Kidney capillary endothelial cell (primary cell): ENCODE measurements around the gene ANAPC4.

Experiments used
- DNase-seq: peaks from one replicate; pipeline ENCODE4 v3.0.0-alpha.2; 2018; ENCODE audit warnings: low spot score

ANAPC4 gene

DNA sequence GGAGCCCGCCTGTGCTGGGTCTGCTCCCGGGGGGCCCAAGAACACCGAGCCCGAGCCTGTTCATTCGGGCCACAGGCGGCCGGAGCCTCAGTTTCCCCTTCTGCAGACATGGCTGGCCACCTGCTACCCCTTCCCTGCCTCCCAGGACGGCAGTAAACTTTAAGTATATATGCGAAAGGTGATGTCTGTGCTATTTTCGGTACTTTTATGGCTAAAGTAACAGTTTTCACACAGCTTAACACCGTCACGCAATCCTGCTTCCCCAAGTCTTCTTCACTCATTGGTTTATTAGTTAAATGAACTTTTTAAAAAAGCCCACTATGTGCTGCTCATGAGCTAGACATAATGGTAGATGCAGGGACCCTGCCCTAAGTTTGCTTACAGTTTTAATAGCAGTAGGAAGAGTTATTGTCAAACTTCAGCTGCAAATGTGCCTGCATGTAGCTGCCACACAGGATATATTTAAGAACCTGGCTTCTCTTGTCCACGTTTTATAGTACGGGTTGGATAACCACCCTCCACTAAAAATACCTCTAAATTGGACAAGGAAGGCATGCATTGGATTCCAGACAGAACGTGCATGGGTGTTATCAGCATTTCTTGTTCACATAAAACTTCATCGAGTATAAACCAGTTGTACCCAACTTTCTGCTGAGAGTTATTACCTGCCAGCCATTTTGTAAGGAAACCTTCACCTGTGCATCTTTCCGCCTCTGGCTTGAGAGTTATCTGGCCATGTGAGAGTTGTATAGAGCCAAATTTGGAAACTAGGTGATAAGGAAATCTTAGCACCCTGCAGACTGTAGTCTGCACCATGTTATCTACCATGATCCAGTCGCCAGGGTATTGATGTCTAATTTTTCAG, 741 bp downstream of the ANAPC4 start:
- DNase-seq, result peak; percentile 7

GRCh38 chr4:25378437-25378743, 1.3 kb downstream of the ANAPC4 start:
- DNase-seq, result no peak

GRCh38 chr4:25379591-25379990, 2.5 kb downstream of the ANAPC4 start:
- DNase-seq, result no peak

DNA sequence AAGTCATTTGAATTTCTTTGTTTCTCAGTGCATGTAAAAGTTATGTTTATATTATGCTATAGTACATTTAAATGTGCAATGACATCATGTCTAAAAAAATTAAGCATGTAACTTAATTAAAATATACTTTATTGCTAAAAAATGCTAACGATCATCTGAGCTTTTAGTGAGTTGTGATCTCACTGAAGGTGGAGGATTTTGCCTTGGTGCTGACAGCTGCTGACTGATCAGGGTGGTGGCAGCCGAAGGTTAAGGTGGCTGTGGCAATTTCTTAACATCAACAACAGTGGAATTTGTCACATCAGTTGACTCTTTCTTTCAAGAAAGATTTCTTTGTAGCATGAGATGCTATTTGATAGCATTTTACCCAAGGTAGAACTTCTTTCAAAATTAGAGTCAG, 6.6 kb downstream of the ANAPC4 start:
- DNase-seq, result no peak

DNA sequence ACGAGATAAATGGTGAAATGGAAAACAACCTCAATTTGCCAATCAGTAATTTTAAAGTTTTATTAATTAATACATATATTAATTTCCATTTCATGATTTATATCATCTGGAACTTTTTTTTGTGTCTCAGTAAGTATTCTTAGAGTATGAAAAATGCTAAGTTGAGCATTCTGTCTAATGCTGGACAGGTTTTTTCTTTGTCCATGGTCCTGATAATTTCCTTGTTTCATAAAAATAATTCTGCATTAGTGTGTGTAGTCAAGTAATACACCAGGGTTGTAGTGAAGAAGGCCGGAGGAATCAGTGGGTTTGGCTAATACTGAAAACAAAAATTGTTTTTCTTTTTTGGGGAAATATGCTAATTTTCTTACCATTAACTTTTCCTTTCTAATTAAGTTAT, 9.9 kb downstream of the ANAPC4 start:
- no peak for DNase-seq

DNA sequence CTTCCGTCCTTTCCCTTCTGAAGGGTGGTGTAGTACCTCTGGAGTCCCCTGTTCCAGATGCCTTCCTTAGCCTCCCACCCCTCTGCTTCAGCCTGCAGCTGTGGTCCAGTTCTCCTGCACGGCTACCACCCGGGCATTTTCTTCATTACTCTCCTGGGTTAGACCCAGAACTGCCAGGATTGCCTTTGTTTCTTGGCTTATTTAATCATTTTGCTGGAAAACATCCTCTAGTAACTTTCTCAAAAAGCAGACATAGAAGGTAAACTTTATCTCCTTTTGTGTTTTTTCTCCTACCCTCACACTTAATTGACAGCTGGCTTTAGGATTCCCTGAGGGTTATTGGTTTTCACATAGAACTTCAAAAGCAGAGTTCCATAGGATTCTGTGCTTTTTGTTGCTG, 20.2 kb downstream of the ANAPC4 start:
- DNase-seq, result no peak

GRCh38 chr4:25399510-25399909, 22.4 kb downstream of the ANAPC4 start:
- no peak for DNase-seq

- no peak for DNase-seq
Observed at GRCh38 chr4:25401066-25401465, 24.0 kb downstream of the ANAPC4 start.

DNA sequence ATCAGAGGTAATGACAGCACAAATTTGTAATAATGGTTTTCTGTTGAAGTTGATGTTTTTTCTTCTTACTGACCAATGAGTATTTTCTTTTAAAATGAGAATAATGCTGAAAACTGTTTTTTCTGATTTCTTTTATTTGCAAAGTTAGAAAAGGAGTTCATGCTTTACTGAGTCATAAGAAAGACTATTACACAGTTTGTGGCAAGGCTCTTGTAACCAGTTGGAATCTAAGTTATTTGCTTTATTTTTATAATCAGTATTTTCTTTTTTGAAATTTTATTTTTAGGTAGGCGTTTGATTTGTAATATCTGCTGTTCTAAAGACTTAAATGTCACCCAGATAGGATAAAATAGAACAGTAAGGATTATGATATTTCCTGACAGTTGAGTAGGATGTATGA, 25.5 kb downstream of the ANAPC4 start:
- DNase-seq, result no peak

DNA sequence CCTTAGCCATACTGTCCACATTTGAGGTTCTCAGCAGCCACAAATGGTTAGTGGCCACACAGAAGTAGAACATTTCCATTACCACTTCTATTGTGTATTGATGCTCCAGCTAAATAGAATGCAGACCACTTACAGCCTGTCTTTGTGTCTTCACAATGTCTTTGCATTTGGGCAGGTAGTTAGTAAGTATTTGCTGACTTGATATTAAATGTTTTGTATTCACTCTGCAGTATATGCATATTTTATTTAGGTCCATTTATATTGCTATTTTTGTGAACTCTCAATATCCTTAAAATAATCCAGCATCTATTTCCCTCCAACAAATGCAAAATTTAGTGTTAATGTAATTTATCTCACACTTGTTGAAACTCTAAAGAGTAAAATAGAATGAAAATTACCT, 26.6 kb downstream of the ANAPC4 start:
- DNase-seq, result no peak

GRCh38 chr4:25405453-25405852, 28.4 kb downstream of the ANAPC4 start:
- DNase-seq, result no peak

GRCh38 chr4:25406081-25406692, 29.1 kb downstream of the ANAPC4 start:
- DNase-seq, result no peak

GRCh38 chr4:25410820-25411529, 33.9 kb downstream of the ANAPC4 start:
- DNase-seq, result no peak

GRCh38 chr4:25413261-25413660, 36.2 kb downstream of the ANAPC4 start:
- DNase-seq, result no peak

GRCh38 chr4:25417014-25417413, 40.0 kb downstream of the ANAPC4 start:
- DNase-seq, result no peak

DNA sequence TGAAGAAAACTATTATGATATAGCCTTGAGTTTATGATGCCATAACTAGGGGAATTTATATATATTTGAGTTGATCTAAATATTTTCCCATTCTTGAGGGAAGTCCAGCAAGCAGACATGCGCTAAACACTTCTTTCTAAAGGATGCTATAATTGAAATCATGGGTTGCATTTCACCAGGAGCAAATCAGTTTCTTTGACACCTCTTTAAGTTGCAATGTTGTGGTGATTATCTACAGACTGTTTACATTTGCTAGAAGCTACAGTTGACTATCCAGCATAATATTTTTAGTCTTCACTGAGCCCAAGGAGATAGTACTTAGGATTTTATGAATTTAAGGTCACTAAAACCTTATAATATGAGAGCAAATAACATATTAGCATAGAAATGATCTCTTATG, 43.9 kb downstream of the ANAPC4 start:
- DNase-seq, result no peak

DNA sequence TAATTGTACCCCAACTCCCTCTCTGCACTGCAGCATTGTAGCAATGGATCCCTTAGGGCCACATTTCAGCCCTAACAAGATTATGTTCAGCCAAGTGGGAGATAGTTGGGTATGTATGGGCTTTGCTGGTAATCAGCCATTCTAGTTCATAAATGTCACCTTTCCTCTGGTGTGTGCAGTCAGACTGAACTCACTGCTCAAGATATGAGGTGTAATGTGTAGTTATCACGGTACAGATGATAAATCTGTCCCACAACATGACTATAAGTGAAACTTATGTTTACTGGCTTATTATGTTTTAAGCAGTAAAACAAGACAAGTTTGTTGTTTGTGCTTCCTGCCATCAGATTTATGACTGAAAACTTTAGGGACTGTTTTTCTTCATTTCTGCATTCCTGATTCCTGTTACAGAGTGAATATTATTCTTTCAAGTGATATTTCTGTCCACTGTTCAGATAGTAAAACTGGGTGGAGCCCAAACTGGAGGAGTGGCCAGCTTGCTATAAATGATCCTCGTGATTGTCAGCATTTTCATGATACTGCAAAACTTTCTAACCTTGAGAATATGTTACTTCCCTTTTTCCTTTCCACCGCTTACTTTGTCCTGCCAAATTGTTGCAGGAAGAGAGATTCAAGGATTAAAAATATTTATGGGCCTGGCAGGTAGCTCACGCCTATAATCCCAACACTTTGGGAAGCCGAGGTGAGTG, 44.9 kb downstream of the ANAPC4 start:
- no peak for DNase-seq

DNA sequence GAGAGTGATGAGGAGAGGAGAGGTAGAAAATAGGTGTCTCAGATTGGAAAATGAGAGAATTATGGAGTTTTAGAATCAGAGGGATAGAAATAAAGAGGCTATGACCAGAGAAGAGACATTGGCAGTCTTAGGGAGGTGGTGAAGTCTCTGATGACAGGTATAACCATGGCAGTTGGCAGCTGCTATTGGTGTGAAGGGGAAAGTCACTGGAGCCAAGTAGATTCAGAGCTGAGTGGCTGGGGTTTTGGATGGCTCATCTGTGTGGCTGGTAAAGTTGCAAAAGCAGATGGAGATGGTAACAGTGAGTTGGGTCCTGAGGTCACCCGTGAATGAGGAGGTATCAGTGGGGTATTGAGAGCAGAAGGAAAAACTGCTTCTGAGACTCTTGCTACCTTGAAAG, 46.5 kb downstream of the ANAPC4 start:
- DNase-seq, result no peak

DNA sequence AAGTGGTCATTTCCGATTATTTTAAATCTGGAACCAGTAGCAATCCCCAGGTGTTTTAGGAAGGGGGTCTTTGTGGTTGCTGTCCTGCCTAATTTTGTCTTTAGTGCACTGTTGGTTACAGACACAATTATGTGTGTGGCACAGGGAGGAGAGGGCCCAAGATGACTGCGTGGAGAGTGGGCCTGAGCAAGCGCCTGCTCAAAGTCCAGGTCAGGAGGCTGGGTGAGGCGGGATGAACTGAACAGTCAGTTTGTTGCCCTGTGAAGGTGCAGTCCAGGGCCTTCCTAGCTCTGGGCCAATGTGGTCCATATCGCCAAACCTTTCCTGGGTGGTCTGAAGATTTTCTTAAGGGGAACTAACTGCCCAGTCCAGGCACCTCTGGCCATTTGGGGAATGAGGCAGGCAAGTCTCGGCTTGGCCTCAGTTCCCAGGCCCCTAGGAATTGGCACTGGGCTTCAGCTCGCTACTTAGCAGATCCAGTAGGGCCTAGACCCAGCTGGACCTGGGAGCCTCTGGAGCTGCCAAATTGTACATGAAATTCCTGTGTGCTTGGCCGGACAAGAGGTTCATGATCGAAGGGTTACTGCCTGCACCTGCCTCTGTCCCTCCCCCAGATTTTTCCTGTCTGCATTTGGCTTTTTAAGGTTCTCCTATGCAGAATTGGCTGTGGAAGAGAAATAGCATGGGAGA, 47.6 kb downstream of the ANAPC4 start:
- DNase-seq, result no peak

- DNase-seq, result no peak
Observed at GRCh38 chr4:25425361-25425760, 48.3 kb downstream of the ANAPC4 start.

DNA sequence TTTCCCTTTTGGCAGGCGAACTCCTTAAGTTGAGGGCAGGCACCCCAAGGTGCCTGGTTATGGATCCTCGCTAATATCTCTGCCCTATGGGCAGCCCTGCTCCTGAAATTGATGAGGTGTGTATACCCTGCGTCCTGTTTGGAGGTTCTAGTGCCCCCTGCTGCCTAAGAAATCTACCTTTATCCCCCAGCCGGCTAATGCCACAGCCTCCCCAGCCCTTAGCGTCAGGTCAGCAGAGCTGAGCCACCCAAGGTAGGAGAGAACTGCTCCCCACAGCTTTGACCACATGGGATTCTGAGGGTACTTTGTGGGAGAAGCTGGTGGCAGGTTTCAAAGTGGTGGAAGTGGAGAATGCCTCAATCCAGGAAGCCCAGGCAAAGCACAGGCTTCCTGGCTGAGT, 50.8 kb downstream of the ANAPC4 start:
- no peak for DNase-seq

DNA sequence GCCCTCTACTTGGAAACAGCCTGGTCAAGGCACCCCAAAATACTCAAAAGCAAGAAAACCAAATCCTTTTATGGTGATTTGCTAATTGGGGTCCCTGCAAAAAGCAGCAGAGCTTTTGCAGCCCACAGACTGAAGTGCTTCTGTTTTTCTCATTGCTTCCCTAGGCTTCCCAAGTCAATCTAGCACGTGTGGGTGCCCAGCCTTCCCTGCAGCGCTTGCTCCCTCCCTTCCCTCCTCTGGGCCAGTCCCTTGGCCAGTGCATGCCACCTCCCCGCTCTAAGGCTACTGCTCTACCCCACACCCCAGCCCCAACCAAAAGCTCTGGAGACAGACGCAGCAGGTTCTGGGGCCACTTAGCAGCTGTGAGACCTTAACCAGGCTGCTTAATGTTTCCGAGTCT, 53.6 kb downstream of the ANAPC4 start:
- no peak for DNase-seq
